Lower leg skin (tissue), 3 donors: Measurements from ENCODE around the gene TPSD1.

Experiments
- CTCF ChIP-seq, 3 donors: fragments of 450-650 bp; IDR thresholded peaks; one replicate each; pipeline ENCODE4 v1.5.1; 2016; ENCODE audit warnings: antibody characterized with exemption in 3 of 3, mild to moderate bottlenecking in 3 of 3, moderate library complexity in 2 of 3
- POLR2A ChIP-seq, 2 donors: fragments of 450-650 bp; IDR thresholded peaks; one replicate each; pipeline ENCODE4 v1.6.1; 2016 to 2017; ENCODE audit warnings: antibody characterized with exemption in 2 of 2, mild to moderate bottlenecking in 1 of 2, moderate library complexity in 1 of 2

- TF ChIP-seq CTCF (IDR thresholded peaks at IDR 0.05) (no peak), POLR2A (IDR thresholded peaks at IDR 0.05) (no peak)
Measured at GRCh38 chr16:1290063-1290501, 34.2 kb downstream of the TPSD1 start.
